Neural crest cell (in vitro differentiated cells): Measurements from ENCODE around the gene SEMA3B. TPM values are rescaled to one million over a fixed set of nuclear protein-coding genes. Genes with fewer than 3 reads are reported as not detected.

ENCODE experiments used
- DNase-seq: peaks from one replicate; pipeline ENCODE4 v3.0.0; 2021; ENCODE audit warnings: low read depth, mixed read lengths, low spot score
- H3K27ac Mint-ChIP-seq: one replicate; pipeline ENCODE4 v1.8.0; 2021; ENCODE audit warnings: mild to moderate bottlenecking, mixed read lengths; ENCODE audit not compliant: unreplicated experiment
- H3K27me3 Mint-ChIP-seq: 2 replicates; pipeline ENCODE4 v1.8.0; 2021; ENCODE audit warnings: low read depth, mild to moderate bottlenecking, mixed read lengths
- H3K36me3 Mint-ChIP-seq: 2 replicates; pipeline ENCODE4 v1.8.0; 2021; ENCODE audit warnings: low read depth, mild to moderate bottlenecking, mixed read lengths
- H3K4me1 Mint-ChIP-seq: 2 replicates; pipeline ENCODE4 v1.8.0; 2021; ENCODE audit warnings: mixed read lengths
- H3K4me3 Mint-ChIP-seq: one replicate; pipeline ENCODE4 v1.8.0; 2021; ENCODE audit warnings: mild to moderate bottlenecking, mixed read lengths
- H3K9me3 Mint-ChIP-seq: 2 replicates; pipeline ENCODE4 v1.8.0; 2021; ENCODE audit warnings: mixed read lengths
- total RNA-seq: library from RNA; stranded (reverse); gene quantifications from 2 replicates; pipeline ENCODE4 v1.2.1, GENCODE V29; 2021
- TF ChIP-seq, protein P1 (sequence below): fragments of 200-600 bp; sonication (generic); conservative IDR thresholded peaks from 2 replicates; pipeline ENCODE4 v1.5.0; 2021; ENCODE audit warnings: antibody characterized with exemption, mild to moderate bottlenecking

Gene SEMA3B
- total RNA-seq, 1 donor from 2014 or later: 2.9 TPM

DNA sequence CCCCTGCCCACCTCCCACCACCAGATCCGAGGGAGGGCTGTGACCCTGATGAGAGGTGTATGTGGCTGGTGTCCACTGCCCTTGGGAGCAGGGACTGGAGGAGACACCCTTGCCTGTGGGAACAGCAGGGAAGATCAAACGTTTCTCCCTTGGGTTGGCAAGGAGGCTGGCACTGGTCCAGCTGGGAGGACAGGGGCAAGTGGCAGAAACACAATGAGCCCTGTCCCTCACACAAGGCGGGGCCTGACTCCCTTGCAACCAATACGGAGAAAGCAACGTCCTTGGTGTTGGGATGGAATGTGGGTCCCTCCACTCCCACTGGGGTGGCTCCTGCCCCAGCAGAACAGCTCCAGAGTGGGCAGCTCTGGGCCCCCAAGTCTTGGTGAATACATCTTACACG is 48.4 kb downstream of the SEMA3B start:
- Mint-ChIP-seq H3K4me3 (peak overlapping the region; percentile 61), H3K36me3 (peaks cover 32% of the 10 kb centered on the region), H3K4me1 (peaks cover 33% of the 10 kb centered on the region), H3K9me3 (no peaks in the 10 kb centered on the region), H3K27me3 (no peaks in the 10 kb centered on the region), H3K27ac (no peak overlapping the region)
- TF ChIP-seq, protein P1, sequence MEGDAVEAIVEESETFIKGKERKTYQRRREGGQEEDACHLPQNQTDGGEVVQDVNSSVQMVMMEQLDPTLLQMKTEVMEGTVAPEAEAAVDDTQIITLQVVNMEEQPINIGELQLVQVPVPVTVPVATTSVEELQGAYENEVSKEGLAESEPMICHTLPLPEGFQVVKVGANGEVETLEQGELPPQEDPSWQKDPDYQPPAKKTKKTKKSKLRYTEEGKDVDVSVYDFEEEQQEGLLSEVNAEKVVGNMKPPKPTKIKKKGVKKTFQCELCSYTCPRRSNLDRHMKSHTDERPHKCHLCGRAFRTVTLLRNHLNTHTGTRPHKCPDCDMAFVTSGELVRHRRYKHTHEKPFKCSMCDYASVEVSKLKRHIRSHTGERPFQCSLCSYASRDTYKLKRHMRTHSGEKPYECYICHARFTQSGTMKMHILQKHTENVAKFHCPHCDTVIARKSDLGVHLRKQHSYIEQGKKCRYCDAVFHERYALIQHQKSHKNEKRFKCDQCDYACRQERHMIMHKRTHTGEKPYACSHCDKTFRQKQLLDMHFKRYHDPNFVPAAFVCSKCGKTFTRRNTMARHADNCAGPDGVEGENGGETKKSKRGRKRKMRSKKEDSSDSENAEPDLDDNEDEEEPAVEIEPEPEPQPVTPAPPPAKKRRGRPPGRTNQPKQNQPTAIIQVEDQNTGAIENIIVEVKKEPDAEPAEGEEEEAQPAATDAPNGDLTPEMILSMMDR: no peak
- no peak for DNase-seq

DNA sequence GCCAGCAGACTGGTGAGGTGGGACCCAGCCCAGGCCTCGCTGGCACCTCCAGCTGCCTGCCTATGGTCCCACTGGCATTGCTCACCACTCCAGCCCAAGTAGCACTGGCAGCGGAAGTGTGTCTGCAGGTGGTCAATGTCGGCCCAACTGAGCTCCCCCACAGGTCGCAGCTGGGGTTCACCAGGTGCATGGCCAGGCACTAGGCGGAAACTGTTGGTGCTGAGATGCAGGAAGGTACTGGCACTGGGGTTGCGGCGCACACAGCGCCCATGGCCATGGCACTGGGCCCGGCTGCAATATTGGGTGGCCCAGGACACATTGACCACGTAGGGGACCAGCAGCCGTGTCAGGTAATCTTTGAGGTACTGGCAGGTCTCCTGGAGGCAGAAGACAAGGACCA is 49.2 kb downstream of the SEMA3B start:
- Mint-ChIP-seq H3K27me3 (no peaks in the 10 kb centered on the region), H3K9me3 (no peaks in the 10 kb centered on the region), H3K27ac (no peak overlapping the region), H3K4me1 (peaks cover 39% of the 10 kb centered on the region), H3K36me3 (peaks cover 31% of the 10 kb centered on the region), H3K4me3 (peak overlapping the region; percentile 82)
- TF ChIP-seq, protein P1: no peak
- no peak for DNase-seq

DNA sequence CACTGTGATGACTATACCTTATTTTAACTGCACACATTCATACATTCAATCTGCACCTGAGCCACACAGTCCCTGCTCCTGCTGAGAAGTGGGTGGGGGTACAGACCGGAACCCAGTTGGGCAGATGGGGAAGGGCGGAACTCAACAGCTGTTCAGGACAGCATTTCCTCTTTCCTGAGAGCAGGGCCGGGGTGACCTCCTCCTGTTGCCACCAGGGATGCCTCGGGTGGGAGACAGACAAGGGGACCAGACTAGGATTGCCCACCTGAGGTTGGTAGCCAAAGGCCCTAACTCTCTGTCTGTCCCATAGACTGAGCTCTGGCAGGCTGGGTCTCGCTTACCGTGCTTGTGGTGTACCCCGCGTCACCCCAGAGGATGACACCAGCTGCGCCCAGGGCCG is 49.7 kb downstream of the SEMA3B start:
- H3K4me1 Mint-ChIP-seq: peaks cover 43% of the 10 kb centered on the region
- peaks cover 29% of the 10 kb centered on the region for H3K36me3 Mint-ChIP-seq
- H3K4me3 Mint-ChIP-seq: peak overlapping the region; percentile 82
- DNase-seq: no peak
- no peaks in the 10 kb centered on the region for H3K9me3 Mint-ChIP-seq
- H3K27me3 Mint-ChIP-seq: no peaks in the 10 kb centered on the region
- H3K27ac Mint-ChIP-seq: no peak overlapping the region
- TF ChIP-seq, protein P1: no peak

DNA sequence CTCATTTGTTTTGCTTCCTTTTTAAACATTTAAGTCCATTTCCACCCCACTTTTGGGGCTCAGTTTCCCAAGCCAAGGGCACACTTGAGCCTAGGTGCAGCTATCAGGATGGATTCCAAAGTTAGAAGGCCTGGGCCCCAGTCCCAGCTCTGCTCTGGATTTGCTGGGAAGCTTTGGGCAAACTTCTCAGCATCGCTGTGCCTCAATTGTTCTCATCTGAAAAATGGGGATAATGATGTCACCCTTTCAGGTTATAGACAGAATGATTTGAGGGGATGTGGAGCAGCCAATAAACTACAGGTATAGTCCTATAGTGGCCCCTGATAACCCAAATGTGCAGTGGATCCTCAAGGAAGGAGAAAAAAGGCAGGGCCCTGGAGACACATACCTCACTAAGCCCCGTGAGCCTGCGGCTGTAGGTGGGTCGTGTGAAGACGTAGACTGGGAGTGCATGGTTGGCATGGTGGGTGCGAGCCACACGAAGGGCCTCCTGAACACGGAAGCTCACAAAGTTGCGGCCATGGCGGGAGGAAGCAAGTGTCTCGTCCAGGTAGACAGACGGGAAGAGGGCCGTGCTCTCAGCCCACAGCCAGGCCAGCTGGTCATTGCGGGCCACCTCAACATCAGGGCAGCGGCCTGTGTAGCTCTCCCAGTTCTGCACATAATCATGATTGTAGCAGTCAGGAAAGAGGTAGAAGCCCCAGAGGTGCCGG is 50.4 kb downstream of the SEMA3B start:
- Mint-ChIP-seq H3K4me1 (peaks cover 46% of the 10 kb centered on the region), H3K27me3 (no peaks in the 10 kb centered on the region), H3K36me3 (peaks cover 22% of the 10 kb centered on the region), H3K9me3 (no peaks in the 10 kb centered on the region), H3K27ac (no peak overlapping the region), H3K4me3 (peak overlapping the region; percentile 99)
- no peak for DNase-seq
- TF ChIP-seq, protein P1: no peak

DNA sequence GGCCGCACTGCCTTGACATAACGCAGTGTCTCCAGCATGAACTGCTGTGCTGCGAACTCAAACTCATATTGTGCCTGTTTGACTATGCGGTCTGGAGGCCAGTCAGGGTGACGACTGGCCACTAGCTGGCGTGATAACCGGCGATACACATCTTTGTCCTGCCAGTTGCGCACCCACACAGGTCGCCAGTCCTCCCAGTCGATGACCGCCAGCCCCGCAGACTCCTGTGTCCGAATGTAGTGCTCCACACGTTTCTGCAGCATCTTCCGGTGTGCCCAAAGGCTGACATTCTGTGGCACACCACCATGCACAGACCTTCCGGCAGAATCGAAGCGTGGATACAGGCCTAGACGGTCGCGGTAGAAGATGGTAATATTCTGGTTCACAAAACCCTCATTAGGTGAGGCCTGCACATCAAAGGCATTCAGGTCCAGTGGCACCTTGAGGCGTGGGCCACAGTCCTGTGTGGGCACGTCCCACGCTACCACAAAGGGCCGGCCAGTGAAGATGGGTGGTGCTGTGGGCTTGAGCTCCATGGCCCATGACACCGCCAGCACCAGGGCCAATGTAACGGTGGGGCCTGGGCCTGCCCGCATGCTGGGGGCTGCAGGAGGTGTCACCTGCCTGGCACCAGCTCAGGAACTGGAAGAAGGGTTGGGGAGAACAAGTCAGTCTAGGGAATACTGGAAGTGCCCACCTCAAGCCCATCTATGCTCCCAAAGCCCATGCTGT is 51.1 kb downstream of the SEMA3B start:
- Mint-ChIP-seq H3K4me3 (peak overlapping the region; percentile 99), H3K27ac (peak overlapping the region; percentile 96), H3K36me3 (peaks cover 19% of the 10 kb centered on the region), H3K27me3 (no peaks in the 10 kb centered on the region), H3K4me1 (peaks cover 53% of the 10 kb centered on the region), H3K9me3 (no peaks in the 10 kb centered on the region)
- DNase-seq: no peak
- TF ChIP-seq, protein P1: no peak
